HG03060 (cell line): ENCODE measurements around the gene PLAC1.

Experiments
- ATAC-seq: cut with Tn5 transposase; IDR thresholded peaks from one replicate; pipeline ENCODE4 v1.9.1; 2021; ENCODE audit warnings: low read depth, moderate number of reproducible peaks; ENCODE audit not compliant: unreplicated experiment

PLAC1 gene

DNA sequence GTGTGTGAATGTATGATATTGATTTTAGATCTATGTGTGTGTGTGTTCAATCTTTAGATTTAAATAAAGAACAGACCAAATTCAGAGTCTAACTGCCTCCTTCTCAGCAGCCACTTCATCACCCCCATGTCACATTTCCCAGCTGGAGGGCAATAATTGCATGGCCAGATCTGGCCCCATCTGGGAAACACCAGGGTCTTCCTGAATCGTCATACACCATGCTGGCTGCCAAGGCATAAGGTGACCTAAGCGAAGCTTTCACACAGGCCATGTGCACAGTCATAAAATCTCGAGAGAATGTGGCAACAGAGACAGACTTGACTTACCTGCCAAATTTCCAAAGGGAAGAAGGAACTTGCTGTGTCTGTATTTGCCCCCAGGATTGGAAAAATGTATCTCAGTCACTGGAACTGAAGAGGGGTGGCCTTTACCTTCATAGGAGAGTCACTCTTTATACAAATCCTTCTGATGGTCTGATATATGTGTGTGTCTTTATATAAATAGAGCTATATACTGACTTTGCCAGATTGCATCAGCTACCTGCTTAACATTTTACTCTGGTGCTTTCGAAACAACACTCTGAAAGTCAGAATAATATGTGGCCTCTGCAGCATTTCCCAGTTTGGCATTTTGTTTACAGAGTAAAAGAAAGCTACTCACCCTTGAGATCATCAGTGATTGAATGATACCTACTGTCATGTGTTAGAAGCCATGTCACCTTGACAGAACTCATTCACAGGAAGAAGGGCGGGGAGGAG lies at the start of gene PLAC1:
TSS of gene PLAC1 (minus strand) at position 470 of the 758 bp plus-strand sequence. CDS start 91,789 bp downstream, outside the sequence.
- no peak for ATAC-seq

DNA sequence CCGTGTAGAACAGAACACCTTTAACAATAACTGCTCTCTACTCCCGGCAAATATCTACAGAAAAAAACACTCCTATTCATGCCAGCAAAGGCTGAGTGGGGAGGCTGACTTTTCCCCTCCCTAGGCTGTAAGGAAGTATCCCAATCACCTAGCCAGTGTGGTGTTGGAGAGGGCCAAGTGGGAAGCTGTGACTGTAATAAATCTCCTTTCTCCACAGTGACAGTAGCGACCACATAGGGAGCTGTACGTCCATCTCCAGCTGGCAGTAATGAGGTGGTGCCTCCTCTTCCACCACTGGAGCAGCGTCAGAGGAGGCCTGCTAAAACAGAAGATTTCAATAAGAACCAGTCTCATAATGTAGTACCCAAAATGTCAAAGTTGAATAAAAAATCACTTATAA lies 47.9 kb upstream of the PLAC1 start:
- ATAC-seq = no peak

- no peak for ATAC-seq
These were observed 37.7 kb upstream of the PLAC1 start for GRCh38 chrX:134695999-134696398.

DNA sequence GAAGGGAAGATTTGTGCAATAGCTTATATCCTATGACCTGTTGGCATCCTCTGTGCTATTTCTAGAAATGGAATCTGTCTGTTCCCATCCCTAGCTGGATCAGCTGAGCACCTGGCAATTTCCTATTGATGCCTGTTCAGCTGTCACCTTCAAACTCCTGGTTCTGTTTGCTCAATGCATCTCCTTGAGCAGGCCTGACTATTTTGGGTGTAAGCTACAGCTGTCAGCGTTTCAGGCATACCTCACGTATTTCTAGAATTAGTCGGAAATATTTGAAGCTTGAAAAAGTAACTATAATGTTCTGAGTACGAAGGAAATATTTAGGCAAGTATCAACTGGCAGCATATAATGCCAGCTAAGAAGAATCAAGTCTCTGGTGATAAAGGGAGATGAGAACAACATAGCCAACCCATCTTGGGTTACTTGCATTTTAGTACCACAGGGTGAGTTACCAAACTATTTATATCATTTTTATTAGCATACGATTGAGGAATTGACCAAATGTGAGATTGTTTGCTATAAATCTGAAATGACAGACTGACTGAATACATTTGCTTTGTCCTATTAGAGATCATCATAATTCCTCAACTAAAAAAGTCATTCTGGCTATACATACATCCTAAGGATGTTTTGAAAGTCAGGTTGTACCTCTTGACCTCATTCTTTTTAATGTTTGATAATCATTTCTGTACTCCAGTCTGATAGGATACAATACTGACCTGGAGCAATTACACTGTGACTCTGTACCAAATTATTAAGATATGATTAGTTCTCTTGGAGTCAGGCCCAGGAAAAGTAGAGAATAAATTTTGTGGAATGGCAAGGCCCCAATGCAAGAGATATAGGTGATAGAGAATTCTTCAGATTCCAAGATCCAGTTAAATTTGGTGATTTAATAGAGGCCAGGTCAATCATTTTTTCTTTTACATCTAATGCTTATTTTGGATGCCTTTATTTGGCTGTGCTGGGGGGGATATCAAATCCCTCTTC lies 36.4 kb upstream of the PLAC1 start:
- no peak for ATAC-seq

DNA sequence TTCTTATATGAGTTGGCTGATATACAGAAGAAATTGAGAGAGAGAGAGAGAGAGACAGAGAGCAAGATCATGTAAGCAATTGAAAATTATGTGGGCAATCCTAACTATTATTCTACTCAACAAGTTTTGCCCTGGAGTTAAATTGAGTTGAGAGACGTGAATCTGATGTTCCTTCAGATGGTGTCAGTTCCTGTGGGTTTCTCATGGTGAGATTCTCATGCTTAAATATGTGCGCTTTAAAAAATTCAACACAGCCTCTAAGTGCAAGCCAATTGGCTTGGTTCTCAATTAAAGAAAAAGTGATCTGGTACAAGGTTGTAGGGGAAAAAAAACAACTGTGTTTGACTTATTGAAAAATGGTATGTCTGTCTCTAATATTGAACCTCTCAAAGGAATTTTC lies 35.4 kb upstream of the PLAC1 start:
- ATAC-seq = no peak

DNA sequence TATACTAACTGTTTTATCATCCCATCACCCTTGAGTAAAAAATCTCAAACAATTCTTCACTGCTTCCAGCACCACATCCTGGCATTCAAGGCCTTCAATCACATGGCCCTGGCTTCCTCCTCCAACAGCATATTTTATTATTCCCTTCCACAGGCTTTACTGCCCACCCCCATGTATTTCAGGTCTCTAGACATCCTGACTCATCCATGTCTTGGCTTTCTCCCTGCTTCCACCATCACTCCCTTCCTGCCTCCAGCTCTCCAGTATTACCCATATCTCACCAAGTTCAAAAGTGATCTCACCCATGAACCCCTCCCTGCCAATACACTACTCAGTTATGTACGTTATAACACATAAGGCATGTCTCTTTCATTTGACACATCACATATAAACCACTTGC lies 34.7 kb upstream of the PLAC1 start:
- ATAC-seq = no peak

- no peak for ATAC-seq
These were observed 34.0 kb upstream of the PLAC1 start for GRCh38 chrX:134692233-134692632.

- no peak for ATAC-seq
These were observed 33.2 kb upstream of the PLAC1 start for GRCh38 chrX:134691453-134691852.

- ATAC-seq = no peak
These were observed 30.6 kb upstream of the PLAC1 start for GRCh38 chrX:134688839-134689238.

GRCh38 chrX:134688031-134688823 lies 30.0 kb upstream of the PLAC1 start:
- no peak for ATAC-seq

GRCh38 chrX:134685668-134686067 lies 27.4 kb upstream of the PLAC1 start:
- ATAC-seq = no peak

DNA sequence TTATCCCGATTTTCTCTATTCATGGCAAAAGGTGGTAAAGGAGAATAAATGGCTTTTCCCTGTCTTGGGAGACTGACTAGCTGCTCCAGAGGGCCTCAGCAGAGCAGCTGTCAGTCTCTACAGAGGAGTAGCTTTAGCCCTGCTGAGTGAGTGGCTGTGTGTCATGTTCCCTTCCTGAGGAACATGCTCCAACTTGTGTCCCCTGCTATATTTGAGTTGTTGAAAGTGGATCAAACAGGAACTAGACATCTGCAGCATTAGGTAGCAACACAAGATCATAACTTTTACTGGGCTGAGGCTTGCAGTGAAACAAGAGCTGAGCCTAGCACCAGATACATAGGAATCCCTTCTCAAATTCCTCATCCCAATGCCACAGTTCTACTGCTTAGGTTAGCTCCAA lies 26.7 kb upstream of the PLAC1 start:
- ATAC-seq = no peak

DNA sequence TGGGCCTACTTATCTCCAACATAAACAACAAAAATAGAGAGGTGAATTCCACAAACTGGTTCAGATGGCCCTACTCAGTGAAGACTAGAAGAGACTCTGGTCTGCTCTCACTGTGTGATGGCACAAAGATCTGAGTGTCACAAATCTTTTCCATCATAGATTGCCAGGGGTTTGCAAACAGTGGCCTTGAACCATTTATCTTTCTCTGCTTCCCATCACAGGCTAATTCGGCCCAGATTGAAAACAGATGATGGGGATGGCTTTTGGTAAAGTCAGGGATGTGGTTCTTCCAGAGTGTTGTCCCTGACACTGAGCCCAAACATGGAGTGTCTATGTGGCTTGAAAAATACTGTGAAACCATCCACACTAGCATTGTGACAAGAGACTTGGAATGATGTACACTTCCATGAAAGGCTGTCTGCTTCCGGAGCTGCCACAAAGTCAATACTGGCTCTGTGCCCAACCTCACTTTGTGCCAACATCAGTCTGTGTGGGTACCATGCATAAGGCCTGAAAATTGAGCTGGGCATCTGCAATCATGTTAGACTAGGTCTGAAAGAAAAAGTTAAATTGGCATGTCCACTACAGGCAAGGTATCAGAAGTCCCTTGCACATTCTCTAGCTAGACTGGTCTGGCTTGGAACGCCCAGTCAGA lies 25.2 kb upstream of the PLAC1 start:
- ATAC-seq = no peak

DNA sequence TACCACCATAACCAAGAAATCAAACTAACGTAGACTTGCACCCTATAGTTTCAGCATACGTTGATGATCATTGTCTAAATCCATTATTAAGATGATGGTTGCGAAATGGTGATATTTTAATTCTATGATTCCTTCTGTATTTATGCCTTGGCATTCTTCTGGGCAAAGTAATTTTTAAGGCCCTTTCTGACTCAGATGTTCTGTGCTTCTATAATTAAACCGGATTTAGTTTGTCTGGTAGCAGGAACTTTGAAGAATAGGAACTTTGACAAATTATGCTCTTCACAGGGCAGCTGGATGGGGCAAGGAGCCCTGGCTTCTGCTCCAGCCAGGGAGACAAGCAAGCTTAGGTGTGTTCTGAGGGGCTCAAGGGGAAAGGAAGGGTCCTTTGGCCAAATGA lies 23.8 kb upstream of the PLAC1 start:
- no peak for ATAC-seq

- ATAC-seq = no peak
These were observed 21.4 kb upstream of the PLAC1 start for GRCh38 chrX:134679644-134680043.

DNA sequence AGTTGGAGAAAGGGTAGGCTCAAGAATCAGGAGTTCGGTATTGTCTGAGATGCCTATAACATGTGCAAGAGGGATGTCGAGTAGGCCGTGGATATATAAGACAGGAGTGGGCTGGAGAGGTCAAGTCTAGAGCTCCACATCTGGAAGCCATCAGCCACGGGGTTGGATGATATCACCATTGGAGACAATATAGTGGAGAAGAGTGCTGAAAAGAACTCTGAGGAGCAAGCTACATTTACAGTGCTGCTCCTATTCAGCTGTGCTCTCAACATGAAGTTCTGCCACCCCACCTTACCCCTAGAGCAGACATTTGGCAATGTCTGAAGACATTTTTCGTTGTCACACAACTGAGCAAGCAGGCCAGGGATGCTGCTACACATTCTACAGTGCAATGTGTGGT lies 20.9 kb upstream of the PLAC1 start:
- no peak for ATAC-seq

GRCh38 chrX:134677332-134677731 lies 19.1 kb upstream of the PLAC1 start:
- ATAC-seq = no peak

GRCh38 chrX:134676436-134676835 lies 18.2 kb upstream of the PLAC1 start:
- no peak for ATAC-seq

GRCh38 chrX:134673123-134673522 lies 14.9 kb upstream of the PLAC1 start:
- ATAC-seq = no peak

GRCh38 chrX:134672101-134672500 lies 13.8 kb upstream of the PLAC1 start:
- no peak for ATAC-seq
